ENCODE results near the gene EDEM2. TPM values are rescaled to one million over a fixed set of nuclear protein-coding genes. Genes with fewer than 3 reads are reported as not detected.

EDEM2 gene
- total RNA-seq, 1 experiment from 2014 or later, result 52.2 TPM

- no peaks in the 10 kb centered on the region for H3K9me3 ChIP-seq
- H3K27me3 ChIP-seq, result no peaks in the 10 kb centered on the region
- H3K36me3 ChIP-seq, result peaks cover 19% of the 10 kb centered on the region
- H3K4me3 ChIP-seq, result peak overlapping the region; percentile 78
- peak; percentile 34 for DNase-seq
Observed at GRCh38 chr20:35146299-35146919, 727 bp downstream of the EDEM2 start.

DNA sequence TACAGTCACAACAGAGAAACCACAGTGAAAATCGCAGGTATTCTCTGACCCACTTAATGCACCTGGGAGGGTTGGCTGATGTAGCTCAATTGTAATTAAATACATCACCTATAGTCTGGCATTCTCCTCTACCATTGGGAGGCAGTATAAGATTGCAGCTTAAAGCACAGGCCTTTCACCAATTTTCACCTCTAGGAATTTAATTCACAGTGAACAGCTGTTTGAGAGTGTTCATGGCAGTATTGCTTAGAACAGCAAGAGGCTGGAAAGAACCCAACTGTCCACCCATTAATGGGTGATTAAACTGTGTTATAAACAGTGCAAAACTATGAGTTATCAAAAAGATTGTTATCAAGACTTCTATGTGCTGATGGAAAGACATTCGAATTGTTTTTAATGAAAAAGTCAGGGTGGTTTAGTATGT is 2.0 kb downstream of the EDEM2 start:
- Histone ChIP-seq H3K9me3 (no peaks in the 10 kb centered on the region), H3K36me3 (peaks cover 27% of the 10 kb centered on the region), H3K27me3 (no peaks in the 10 kb centered on the region), H3K4me3 (no peak overlapping the region)
- DNase-seq, result no peak

GRCh38 chr20:35144694-35145093 is 2.4 kb downstream of the EDEM2 start:
- no peak for DNase-seq

GRCh38 chr20:35135867-35136586 is 11.1 kb downstream of the EDEM2 start:
- no peaks in the 10 kb centered on the region for H3K27me3 ChIP-seq
- no peak overlapping the region for H3K4me3 ChIP-seq
- DNase-seq, result no peak
- H3K36me3 ChIP-seq, result peaks cover 44% of the 10 kb centered on the region
- no peaks in the 10 kb centered on the region for H3K9me3 ChIP-seq

More at GRCh38 chr20:35144694-35145093, 2.4 kb downstream of the EDEM2 start:
- Histone ChIP-seq H3K9me3 (no peaks in the 10 kb centered on the region), H3K36me3 (peaks cover 31% of the 10 kb centered on the region), H3K4me3 (no peak overlapping the region), H3K27me3 (no peaks in the 10 kb centered on the region)

GRCh38 chr20:35134880-35135279 is 12.3 kb downstream of the EDEM2 start:
- Histone ChIP-seq H3K27me3 (no peaks in the 10 kb centered on the region), H3K4me3 (no peak overlapping the region), H3K36me3 (peaks cover 42% of the 10 kb centered on the region), H3K9me3 (no peaks in the 10 kb centered on the region)
- no peak for DNase-seq

- no peak for DNase-seq
Observed at GRCh38 chr20:35134472-35134871, 12.7 kb downstream of the EDEM2 start.

GRCh38 chr20:35133735-35134134 is 13.4 kb downstream of the EDEM2 start:
- H3K9me3 ChIP-seq, result no peaks in the 10 kb centered on the region
- H3K27me3 ChIP-seq, result no peaks in the 10 kb centered on the region
- no peak overlapping the region for H3K4me3 ChIP-seq
- no peak for DNase-seq
- peaks cover 46% of the 10 kb centered on the region for H3K36me3 ChIP-seq

More at GRCh38 chr20:35134472-35134871, 12.7 kb downstream of the EDEM2 start:
- no peak overlapping the region for H3K4me3 ChIP-seq
- no peaks in the 10 kb centered on the region for H3K27me3 ChIP-seq
- H3K36me3 ChIP-seq, result peaks cover 44% of the 10 kb centered on the region
- H3K9me3 ChIP-seq, result no peaks in the 10 kb centered on the region

- Histone ChIP-seq H3K36me3 (peaks cover 44% of the 10 kb centered on the region), H3K27me3 (no peaks in the 10 kb centered on the region), H3K4me3 (no peak overlapping the region), H3K9me3 (no peaks in the 10 kb centered on the region)
- DNase-seq, result no peak
Observed at GRCh38 chr20:35133031-35133430, 14.1 kb downstream of the EDEM2 start.

GRCh38 chr20:35131934-35132333 is 15.2 kb downstream of the EDEM2 start:
- Histone ChIP-seq H3K27me3 (no peaks in the 10 kb centered on the region), H3K4me3 (no peak overlapping the region), H3K36me3 (peaks cover 46% of the 10 kb centered on the region), H3K9me3 (no peaks in the 10 kb centered on the region)
- DNase-seq, result no peak

GRCh38 chr20:35129647-35130069 is 17.5 kb downstream of the EDEM2 start:
- Histone ChIP-seq H3K9me3 (no peaks in the 10 kb centered on the region), H3K4me3 (no peak overlapping the region), H3K36me3 (peaks cover 54% of the 10 kb centered on the region), H3K27me3 (no peaks in the 10 kb centered on the region)
- DNase-seq, result peak; percentile 41

- Histone ChIP-seq H3K4me3 (no peak overlapping the region), H3K9me3 (no peaks in the 10 kb centered on the region), H3K36me3 (peaks cover 80% of the 10 kb centered on the region), H3K27me3 (no peaks in the 10 kb centered on the region)
- DNase-seq, result no peak
Observed at GRCh38 chr20:35125753-35126152, 21.4 kb downstream of the EDEM2 start.

DNA sequence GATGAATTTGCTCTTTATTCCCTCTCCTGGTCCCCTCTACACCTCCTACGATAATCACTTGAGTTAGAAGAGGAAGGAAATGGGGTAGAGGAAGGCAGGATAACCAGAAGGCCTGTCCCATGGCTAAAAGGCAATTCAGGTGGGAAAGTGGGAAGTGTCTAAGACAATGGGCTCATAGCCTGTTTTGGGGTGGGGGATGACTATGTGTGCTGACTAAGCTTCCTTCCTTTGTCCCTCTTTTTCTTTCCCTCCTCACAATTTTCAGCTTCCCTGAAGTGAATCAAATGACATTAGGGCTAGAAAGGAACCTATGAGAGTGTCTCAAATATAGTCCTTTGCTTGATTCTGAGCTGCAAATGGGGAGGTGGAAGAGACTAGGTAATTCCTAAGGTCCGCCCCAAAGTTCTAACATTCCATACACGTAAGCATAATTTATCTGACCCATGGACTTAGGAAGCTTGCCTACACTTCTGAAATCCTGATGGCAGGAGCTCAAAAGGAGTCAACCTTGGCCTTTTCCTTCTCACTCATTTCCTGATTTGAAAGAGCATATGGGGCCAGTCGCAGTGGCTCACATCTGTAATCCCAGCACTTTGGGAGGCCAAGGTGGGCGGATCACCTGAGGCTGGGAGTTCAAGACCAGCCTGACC is 24.3 kb downstream of the EDEM2 start:
- Histone ChIP-seq H3K36me3 (peaks cover 88% of the 10 kb centered on the region), H3K4me3 (no peak overlapping the region), H3K9me3 (no peaks in the 10 kb centered on the region), H3K27me3 (no peaks in the 10 kb centered on the region)
- DNase-seq, result no peak

GRCh38 chr20:35121186-35121585 is 25.9 kb downstream of the EDEM2 start:
- no peak for DNase-seq
- Histone ChIP-seq H3K36me3 (peaks cover 77% of the 10 kb centered on the region), H3K27me3 (no peaks in the 10 kb centered on the region)

DNA sequence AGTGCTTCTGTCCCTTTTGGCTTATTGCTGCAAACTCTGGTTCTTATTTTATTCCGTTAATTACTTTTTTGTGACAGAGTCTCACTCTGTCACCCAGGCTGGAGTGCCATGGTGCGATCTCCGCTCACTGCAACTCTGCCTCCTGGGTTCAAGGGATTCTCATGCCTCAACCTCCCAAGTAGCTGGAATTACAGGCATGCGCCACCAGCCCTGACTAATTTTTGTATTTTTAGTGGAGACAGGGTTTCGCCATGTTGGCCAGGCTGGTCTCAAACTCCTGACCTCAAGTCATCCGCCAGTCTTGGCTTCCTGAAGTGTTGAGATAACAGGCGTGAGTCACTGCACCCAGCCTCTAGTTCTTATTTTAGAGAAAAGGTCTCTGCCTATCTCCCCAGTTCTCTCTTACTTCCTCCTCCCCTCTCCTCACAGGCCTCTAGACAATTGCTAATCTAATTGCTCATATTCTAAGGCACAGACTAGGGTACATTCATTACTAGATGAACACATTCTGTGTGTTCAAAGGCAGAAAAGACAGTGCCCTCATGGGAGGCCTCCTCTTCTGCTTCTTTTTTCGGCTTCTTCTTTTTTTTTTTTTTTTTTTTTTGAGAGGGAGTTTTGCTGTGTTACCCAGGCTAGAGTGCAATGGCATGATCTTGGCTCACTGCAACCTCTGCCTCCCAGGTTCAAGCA is 27.0 kb downstream of the EDEM2 start:
- Histone ChIP-seq H3K36me3 (peaks cover 76% of the 10 kb centered on the region), H3K27me3 (no peaks in the 10 kb centered on the region), H3K9me3 (no peaks in the 10 kb centered on the region), H3K4me3 (no peak overlapping the region)
- DNase-seq, result peak; percentile 59

More at GRCh38 chr20:35121186-35121585, 25.9 kb downstream of the EDEM2 start:
- Histone ChIP-seq H3K9me3 (no peaks in the 10 kb centered on the region), H3K4me3 (no peak overlapping the region)

GRCh38 chr20:35117629-35118028 is 29.5 kb downstream of the EDEM2 start:
- no peak for DNase-seq
- no peak overlapping the region for H3K4me3 ChIP-seq
- peaks cover 55% of the 10 kb centered on the region for H3K36me3 ChIP-seq
- no peaks in the 10 kb centered on the region for H3K27me3 ChIP-seq
- no peaks in the 10 kb centered on the region for H3K9me3 ChIP-seq

DNA sequence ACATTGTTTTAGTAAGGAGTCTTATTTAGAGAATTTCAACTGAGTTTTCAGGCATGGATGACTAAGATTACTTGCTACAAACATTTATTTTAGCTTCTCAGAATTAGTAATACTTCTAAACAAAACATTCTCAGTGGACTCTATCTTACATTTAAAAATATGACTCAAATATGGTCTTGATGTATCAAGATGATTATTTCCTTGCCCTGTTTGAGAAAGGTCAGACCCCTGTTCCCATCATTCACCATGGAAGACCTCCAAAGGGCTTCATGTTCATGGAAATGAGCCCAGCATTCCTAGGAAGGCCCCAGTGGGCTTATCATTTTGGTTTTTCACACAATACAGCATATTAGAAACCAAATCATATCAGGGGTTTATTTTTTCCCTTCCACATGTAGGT is 29.9 kb downstream of the EDEM2 start:
- H3K4me3 ChIP-seq, result no peak overlapping the region
- peaks cover 51% of the 10 kb centered on the region for H3K36me3 ChIP-seq
- H3K9me3 ChIP-seq, result no peaks in the 10 kb centered on the region
- no peaks in the 10 kb centered on the region for H3K27me3 ChIP-seq
- no peak for DNase-seq

DNA sequence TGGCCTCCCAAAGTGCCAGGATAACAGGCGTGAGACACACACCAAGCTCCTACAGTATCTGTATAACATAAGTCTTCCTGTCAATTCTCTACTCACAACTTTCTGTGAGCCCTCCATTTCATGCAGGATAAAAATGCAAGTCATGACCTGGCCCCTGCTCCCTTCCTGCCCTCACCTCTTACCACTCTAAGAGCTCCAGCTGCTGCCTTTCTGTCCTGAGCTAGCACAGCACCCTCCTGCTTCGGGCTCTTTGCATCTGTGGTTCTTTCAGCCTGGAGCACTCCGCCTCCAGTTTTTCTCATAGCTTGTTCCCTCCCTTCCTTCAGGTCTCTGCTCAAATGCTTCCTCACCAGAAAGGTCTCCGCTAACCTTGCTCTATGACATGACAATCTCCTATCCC is 30.9 kb downstream of the EDEM2 start:
- DNase-seq, result no peak
- H3K27me3 ChIP-seq, result no peaks in the 10 kb centered on the region
- no peaks in the 10 kb centered on the region for H3K9me3 ChIP-seq
- H3K4me3 ChIP-seq, result no peak overlapping the region
- H3K36me3 ChIP-seq, result peaks cover 41% of the 10 kb centered on the region

Measured in MG63 (cell line).